GM23338 (cell line): ENCODE data around the gene AK9. TPM values are rescaled to one million over a fixed set of nuclear protein-coding genes. Genes with fewer than 3 reads are reported as not detected.

ENCODE experiments used
- ATAC-seq: fragments of 200-7000 bp; cut with Tn5 transposase; 3 replicates; pipeline ENCODE4 v1.9.1; 2020
- DNase-seq: peaks from one replicate; pipeline ENCODE4 v3.0.0-alpha.2; 2015; ENCODE audit warnings: low spot score
- H2AFZ ChIP-seq: fragments of 200-600 bp; sonication (generic); 2 replicates; pipeline ENCODE4 v1.8.0; 2016; ENCODE audit warnings: antibody characterized with exemption, mild to moderate bottlenecking, moderate library complexity
- H3F3A ChIP-seq: fragments of 200-600 bp; sonication (generic); replicated peaks from 2 replicates; pipeline ENCODE4 v1.8.0; 2017; ENCODE audit warnings: antibody characterized with exemption, mixed run types, low read depth
- H3K27ac ChIP-seq: fragments of 200-600 bp; sonication (generic); 2 replicates; pipeline ENCODE4 v1.6.1; 2016; ENCODE audit warnings: low read depth
- H3K27me3 ChIP-seq: fragments of 200-600 bp; sonication (generic); 2 replicates; pipeline ENCODE4 v1.8.0; 2016; ENCODE audit warnings: mild to moderate bottlenecking, mixed run types, moderate library complexity; ENCODE audit not compliant: insufficient read depth
- H3K36me3 ChIP-seq: fragments of 200-600 bp; sonication (generic); 2 replicates; pipeline ENCODE4 v1.8.0; 2016; ENCODE audit warnings: mild to moderate bottlenecking; ENCODE audit not compliant: insufficient read depth
- H3K4me1 ChIP-seq: fragments of 200-600 bp; sonication (generic); 2 replicates; pipeline ENCODE4 v1.8.0; 2016; ENCODE audit warnings: mild to moderate bottlenecking, moderate library complexity; ENCODE audit not compliant: insufficient read depth
- H3K4me2 ChIP-seq: fragments of 200-600 bp; sonication (generic); 2 replicates; pipeline ENCODE4 v1.7.1; 2017; ENCODE audit warnings: mixed run types
- H3K4me3 ChIP-seq: fragments of 200-600 bp; sonication (generic); 2 replicates; pipeline ENCODE4 v1.6.1; 2016; ENCODE audit warnings: mixed run types
- H3K79me2 ChIP-seq: fragments of 200-600 bp; sonication (generic); replicated peaks from 2 replicates; pipeline ENCODE4 v1.8.0; 2017; ENCODE audit warnings: mild to moderate bottlenecking; ENCODE audit not compliant: insufficient read depth
- H3K9me2 ChIP-seq: fragments of 200-600 bp; sonication (generic); 2 replicates; pipeline ENCODE4 v1.8.0; 2017; ENCODE audit not compliant: insufficient read depth
- H4K20me1 ChIP-seq: fragments of 200-600 bp; sonication (generic); replicated peaks from 2 replicates; pipeline ENCODE4 v1.8.0; 2017; ENCODE audit warnings: mild to moderate bottlenecking; ENCODE audit not compliant: insufficient read depth
- H3K27ac Mint-ChIP-seq: 2 replicates; pipeline ENCODE4 v1.8.0; 2020; ENCODE audit warnings: inconsistent platforms, mild to moderate bottlenecking, moderate library complexity, mixed read lengths
- H3K27me3 Mint-ChIP-seq: 3 replicates; pipeline ENCODE4 v1.8.0; 2022; ENCODE audit warnings: low read depth, mild to moderate bottlenecking, moderate library complexity, mixed read lengths, inconsistent platforms; ENCODE audit not compliant: insufficient read depth, poor library complexity
- H3K36me3 Mint-ChIP-seq: 3 replicates; pipeline ENCODE4 v1.8.0; 2021; ENCODE audit warnings: low read depth, mild to moderate bottlenecking, inconsistent platforms, moderate library complexity, mixed read lengths
- H3K4me1 Mint-ChIP-seq: 3 replicates; pipeline ENCODE4 v1.8.0; 2020; ENCODE audit warnings: mild to moderate bottlenecking, inconsistent platforms, mixed read lengths
- H3K4me3 Mint-ChIP-seq: 3 replicates; pipeline ENCODE4 v1.8.0; 2021; ENCODE audit warnings: moderate library complexity, mild to moderate bottlenecking, inconsistent platforms, mixed read lengths
- H3K9me3 Mint-ChIP-seq: 3 replicates; pipeline ENCODE4 v1.8.0; 2020; ENCODE audit warnings: moderate library complexity, mild to moderate bottlenecking, inconsistent platforms, mixed read lengths
- EZH2phosphoT487 ChIP-seq: fragments of 200-600 bp; sonication (generic); IDR thresholded peaks from one replicate; pipeline ENCODE4 v1.8.1; 2018; ENCODE audit warnings: antibody characterized with exemption; ENCODE audit not compliant: unreplicated experiment
- NANOG ChIP-seq: IDR thresholded peaks from 2 replicates; pipeline ENCODE4 v1.6.1; 2016; ENCODE audit warnings: antibody characterized with exemption, borderline replicate concordance
- ZNF114 ChIP-seq: fragments of 250-450 bp; sonication (Bioruptor Pico); IDR thresholded peaks from 2 replicates; pipeline ENCODE4 v1.5.0; 2020; ENCODE audit warnings: mild to moderate bottlenecking, moderate library complexity
- polyA plus RNA-seq: library from polyadenylated mRNA; unstranded; fragments of >200 nt; fragmentation: Nextera tagmentation; extraction: Ambion mirVana; gene quantifications from 2 replicates; pipeline ENCODE4 v1.2.1, GENCODE V29; 2016
- total RNA-seq: library from RNA; depleted of rRNA; stranded (reverse); fragments of >200 nt; shearing (Covaris generic); gene quantifications from 2 replicates; pipeline ENCODE4 v1.2.3, GENCODE V29; 2014
- TF ChIP-seq, protein P1 (sequence below): fragments of 250-450 bp; sonication (Bioruptor Pico); IDR thresholded peaks from 2 replicates; pipeline ENCODE4 v1.5.0; 2020; ENCODE audit warnings: mild to moderate bottlenecking, moderate library complexity
- TF ChIP-seq, protein P2 (sequence below), 2 experiments: fragments of 200-600 bp in 1 of 2; sonication (generic) in 1 of 2; conservative IDR thresholded peaks; 2 replicates each; pipeline versions ENCODE4 v1.5.1 to v1.6.1; 2016 to 2017; ENCODE audit warnings: antibody characterized with exemption in 2 of 2, low read depth in 2 of 2, mild to moderate bottlenecking in 2 of 2, moderate library complexity in 1 of 2

Gene AK9
- total and polyA plus RNA-seq, 2 experiments from 2014 or later = 2.0 to 6.4 TPM

DNA sequence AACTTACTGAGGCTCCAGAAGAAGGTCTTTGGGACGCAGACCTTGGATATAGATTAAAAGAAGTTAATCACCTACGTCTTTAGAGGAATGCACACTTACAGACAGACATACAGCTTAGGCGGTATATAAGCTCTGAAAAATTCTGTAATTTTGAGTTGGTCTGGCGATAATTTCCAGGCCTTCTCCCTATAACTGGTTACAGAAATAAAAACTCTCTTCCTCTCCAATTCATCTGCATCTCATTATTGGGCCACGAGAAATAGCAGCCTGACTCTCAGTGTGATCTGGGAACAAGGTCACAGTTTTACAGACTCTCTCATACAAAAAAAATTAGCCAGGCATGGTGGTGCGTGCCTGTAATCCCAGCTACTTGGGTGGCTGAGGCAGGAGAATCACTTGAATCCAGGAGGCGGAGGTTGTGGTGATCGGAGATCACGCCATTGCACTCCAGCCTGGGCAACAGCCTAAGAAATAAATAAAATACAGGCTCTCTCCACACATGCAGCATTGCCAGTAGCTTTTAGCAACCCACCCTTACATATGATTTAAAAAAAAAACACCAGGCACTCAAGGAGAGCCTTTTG is 212.7 kb downstream of the AK9 start:
- Histone ChIP-seq H3K79me2 (peaks cover 82% of the 10 kb centered on the region), H4K20me1 (peaks cover 56% of the 10 kb centered on the region), H3K27me3 (no peaks in the 10 kb centered on the region), H3K4me2 (peak overlapping the region; percentile 81), H3K9me2 (no peaks in the 10 kb centered on the region), H3F3A (no peaks in the 10 kb centered on the region), H3K36me3 (peaks cover 52% of the 10 kb centered on the region), H3K4me3 (peak overlapping the region; percentile 75), H3K4me1 (peaks cover 42% of the 10 kb centered on the region), H3K27ac (peak overlapping the region; percentile 65), H2AFZ (no peak overlapping the region)
- H3K36me3 Mint-ChIP-seq = peaks cover 75% of the 10 kb centered on the region
- H3K4me3 Mint-ChIP-seq = peak overlapping the region; percentile 42
- TF ChIP-seq, protein P1, sequence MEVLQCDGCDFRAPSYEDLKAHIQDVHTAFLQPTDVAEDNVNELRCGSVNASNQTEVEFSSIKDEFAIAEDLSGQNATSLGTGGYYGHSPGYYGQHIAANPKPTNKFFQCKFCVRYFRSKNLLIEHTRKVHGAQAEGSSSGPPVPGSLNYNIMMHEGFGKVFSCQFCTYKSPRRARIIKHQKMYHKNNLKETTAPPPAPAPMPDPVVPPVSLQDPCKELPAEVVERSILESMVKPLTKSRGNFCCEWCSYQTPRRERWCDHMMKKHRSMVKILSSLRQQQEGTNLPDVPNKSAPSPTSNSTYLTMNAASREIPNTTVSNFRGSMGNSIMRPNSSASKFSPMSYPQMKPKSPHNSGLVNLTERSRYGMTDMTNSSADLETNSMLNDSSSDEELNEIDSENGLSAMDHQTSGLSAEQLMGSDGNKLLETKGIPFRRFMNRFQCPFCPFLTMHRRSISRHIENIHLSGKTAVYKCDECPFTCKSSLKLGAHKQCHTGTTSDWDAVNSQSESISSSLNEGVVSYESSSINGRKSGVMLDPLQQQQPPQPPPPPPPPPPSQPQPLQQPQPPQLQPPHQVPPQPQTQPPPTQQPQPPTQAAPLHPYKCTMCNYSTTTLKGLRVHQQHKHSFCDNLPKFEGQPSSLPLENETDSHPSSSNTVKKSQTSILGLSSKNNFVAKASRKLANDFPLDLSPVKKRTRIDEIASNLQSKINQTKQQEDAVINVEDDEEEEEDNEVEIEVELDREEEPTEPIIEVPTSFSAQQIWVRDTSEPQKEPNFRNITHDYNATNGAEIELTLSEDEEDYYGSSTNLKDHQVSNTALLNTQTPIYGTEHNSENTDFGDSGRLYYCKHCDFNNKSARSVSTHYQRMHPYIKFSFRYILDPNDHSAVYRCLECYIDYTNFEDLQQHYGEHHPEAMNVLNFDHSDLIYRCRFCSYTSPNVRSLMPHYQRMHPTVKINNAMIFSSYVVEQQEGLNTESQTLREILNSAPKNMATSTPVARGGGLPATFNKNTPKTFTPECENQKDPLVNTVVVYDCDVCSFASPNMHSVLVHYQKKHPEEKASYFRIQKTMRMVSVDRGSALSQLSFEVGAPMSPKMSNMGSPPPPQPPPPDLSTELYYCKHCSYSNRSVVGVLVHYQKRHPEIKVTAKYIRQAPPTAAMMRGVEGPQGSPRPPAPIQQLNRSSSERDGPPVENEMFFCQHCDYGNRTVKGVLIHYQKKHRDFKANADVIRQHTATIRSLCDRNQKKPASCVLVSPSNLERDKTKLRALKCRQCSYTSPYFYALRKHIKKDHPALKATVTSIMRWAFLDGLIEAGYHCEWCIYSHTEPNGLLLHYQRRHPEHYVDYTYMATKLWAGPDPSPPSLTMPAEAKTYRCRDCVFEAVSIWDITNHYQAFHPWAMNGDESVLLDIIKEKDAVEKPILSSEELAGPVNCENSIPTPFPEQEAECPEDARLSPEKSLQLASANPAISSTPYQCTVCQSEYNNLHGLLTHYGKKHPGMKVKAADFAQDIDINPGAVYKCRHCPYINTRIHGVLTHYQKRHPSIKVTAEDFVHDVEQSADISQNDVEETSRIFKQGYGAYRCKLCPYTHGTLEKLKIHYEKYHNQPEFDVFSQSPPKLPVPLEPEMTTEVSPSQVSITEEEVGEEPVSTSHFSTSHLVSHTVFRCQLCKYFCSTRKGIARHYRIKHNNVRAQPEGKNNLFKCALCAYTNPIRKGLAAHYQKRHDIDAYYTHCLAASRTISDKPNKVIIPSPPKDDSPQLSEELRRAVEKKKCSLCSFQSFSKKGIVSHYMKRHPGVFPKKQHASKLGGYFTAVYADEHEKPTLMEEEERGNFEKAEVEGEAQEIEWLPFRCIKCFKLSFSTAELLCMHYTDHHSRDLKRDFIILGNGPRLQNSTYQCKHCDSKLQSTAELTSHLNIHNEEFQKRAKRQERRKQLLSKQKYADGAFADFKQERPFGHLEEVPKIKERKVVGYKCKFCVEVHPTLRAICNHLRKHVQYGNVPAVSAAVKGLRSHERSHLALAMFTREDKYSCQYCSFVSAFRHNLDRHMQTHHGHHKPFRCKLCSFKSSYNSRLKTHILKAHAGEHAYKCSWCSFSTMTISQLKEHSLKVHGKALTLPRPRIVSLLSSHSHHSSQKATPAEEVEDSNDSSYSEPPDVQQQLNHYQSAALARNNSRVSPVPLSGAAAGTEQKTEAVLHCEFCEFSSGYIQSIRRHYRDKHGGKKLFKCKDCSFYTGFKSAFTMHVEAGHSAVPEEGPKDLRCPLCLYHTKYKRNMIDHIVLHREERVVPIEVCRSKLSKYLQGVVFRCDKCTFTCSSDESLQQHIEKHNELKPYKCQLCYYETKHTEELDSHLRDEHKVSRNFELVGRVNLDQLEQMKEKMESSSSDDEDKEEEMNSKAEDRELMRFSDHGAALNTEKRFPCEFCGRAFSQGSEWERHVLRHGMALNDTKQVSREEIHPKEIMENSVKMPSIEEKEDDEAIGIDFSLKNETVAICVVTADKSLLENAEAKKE (CRISPR knock-in tag) = no peak
- no peak for TF ChIP-seq NANOG
- peaks cover 3% of the 10 kb centered on the region for H3K27me3 Mint-ChIP-seq
- H3K27ac Mint-ChIP-seq = peak overlapping the region; percentile 82; the same call in 1 of the 2 replicates
- H3K4me1 Mint-ChIP-seq = peaks cover 40% of the 10 kb centered on the region
- H3K9me3 Mint-ChIP-seq = no peaks in the 10 kb centered on the region
- no peak for ATAC-seq
- DNase-seq = no peak

DNA sequence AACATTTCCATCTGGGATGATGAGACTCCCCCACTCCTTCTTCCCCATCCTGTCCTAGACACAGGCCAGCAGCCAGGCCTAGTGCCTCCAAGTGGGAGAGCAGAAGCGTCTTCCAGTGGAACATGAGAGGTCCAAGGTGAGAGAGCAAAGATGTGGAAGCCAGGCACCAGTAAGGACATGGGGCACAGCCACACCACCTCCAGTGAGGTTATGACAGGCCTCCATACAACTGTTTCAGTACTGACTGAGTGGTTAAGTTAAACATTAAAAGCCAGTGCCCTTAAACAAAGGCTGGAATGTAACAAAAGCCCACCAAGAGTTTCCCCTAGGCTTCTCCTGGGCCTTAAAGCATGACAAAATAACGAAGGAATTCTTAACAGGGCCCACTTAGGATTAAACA is 213.3 kb downstream of the AK9 start:
- Histone ChIP-seq H4K20me1 (peaks cover 56% of the 10 kb centered on the region), H3K9me2 (no peaks in the 10 kb centered on the region), H3K27me3 (no peaks in the 10 kb centered on the region), H3K4me2 (peak overlapping the region; percentile 81), H3K36me3 (peaks cover 57% of the 10 kb centered on the region), H2AFZ (no peak overlapping the region), H3F3A (no peaks in the 10 kb centered on the region), H3K4me1 (peaks cover 42% of the 10 kb centered on the region), H3K79me2 (peaks cover 81% of the 10 kb centered on the region), H3K4me3 (peak overlapping the region; percentile 75; the same call in 1 of the 2 replicates), H3K27ac (no peak overlapping the region)
- peak overlapping the region; percentile 17; the same call in 1 of the 3 replicates for H3K4me3 Mint-ChIP-seq
- no peaks in the 10 kb centered on the region for H3K9me3 Mint-ChIP-seq
- ATAC-seq (peak; percentile 31), DNase-seq (no peak)
- H3K27me3 Mint-ChIP-seq = peaks cover 5% of the 10 kb centered on the region
- H3K27ac Mint-ChIP-seq = peak overlapping the region; percentile 76; the same call in 1 of the 2 replicates
- peaks cover 80% of the 10 kb centered on the region for H3K36me3 Mint-ChIP-seq
- H3K4me1 Mint-ChIP-seq = peaks cover 40% of the 10 kb centered on the region
- TF ChIP-seq, protein P2, sequence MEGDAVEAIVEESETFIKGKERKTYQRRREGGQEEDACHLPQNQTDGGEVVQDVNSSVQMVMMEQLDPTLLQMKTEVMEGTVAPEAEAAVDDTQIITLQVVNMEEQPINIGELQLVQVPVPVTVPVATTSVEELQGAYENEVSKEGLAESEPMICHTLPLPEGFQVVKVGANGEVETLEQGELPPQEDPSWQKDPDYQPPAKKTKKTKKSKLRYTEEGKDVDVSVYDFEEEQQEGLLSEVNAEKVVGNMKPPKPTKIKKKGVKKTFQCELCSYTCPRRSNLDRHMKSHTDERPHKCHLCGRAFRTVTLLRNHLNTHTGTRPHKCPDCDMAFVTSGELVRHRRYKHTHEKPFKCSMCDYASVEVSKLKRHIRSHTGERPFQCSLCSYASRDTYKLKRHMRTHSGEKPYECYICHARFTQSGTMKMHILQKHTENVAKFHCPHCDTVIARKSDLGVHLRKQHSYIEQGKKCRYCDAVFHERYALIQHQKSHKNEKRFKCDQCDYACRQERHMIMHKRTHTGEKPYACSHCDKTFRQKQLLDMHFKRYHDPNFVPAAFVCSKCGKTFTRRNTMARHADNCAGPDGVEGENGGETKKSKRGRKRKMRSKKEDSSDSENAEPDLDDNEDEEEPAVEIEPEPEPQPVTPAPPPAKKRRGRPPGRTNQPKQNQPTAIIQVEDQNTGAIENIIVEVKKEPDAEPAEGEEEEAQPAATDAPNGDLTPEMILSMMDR (conservative IDR thresholded peaks at IDR 0.05; ENCODE audit: low read depth in 2 of 2) = no peak
- TF ChIP-seq ZNF114 (CRISPR knock-in tag) (no peak), EZH2phosphoT487 (no peak)
